MCF 10A (cell line): ENCODE measurements around the gene HEATR1. TPM values are rescaled to one million over a fixed set of nuclear protein-coding genes. Genes with fewer than 3 reads are reported as not detected.
A peak's percentile ranks its signal among the peaks of the same experiment; 100 is the strongest.

Source experiments
- BruUV-seq: library from RNA; stranded (reverse); fragments of 400-500 nt; replicated peaks from 2 replicates; lab custom pipeline; 2021; lab: Mats Ljungman, UMichigan
- CTCF ChIA-PET: fragments of 300-600 bp; sonication (Branson Sonifier 250); formaldehyde crosslinking; extraction: SDS; loops from one replicate; lab custom pipeline; 2021; ENCODE audit warnings: antibody characterized with exemption, inconsistent platforms; lab: Yijun Ruan, JAX
- POLR2A ChIA-PET: fragments of 300-600, 350-650 bp; sonication (Branson Sonifier 250); formaldehyde crosslinking; extraction: SDS; loops from one replicate; lab custom pipeline; 2020; ENCODE audit warnings: antibody characterized with exemption, inconsistent platforms; lab: Yijun Ruan, JAX
- DNase-seq: peaks from one replicate; pipeline ENCODE4 v3.0.0-alpha.2; 2018; ENCODE audit not compliant: unreplicated experiment
- H3K27ac Mint-ChIP-seq: one replicate; pipeline ENCODE4 v1.8.0; 2022; ENCODE audit warnings: mild to moderate bottlenecking, low read depth, mixed read lengths; ENCODE audit not compliant: unreplicated experiment
- H3K27me3 Mint-ChIP-seq: one replicate; pipeline ENCODE4 v1.8.0; 2022; ENCODE audit warnings: mixed read lengths; ENCODE audit not compliant: insufficient read depth, unreplicated experiment
- H3K36me3 Mint-ChIP-seq: one replicate; pipeline ENCODE4 v1.8.0; 2022; ENCODE audit warnings: mild to moderate bottlenecking, moderate library complexity, mixed read lengths; ENCODE audit not compliant: insufficient read depth, unreplicated experiment
- H3K4me1 Mint-ChIP-seq: one replicate; pipeline ENCODE4 v1.8.0; 2022; ENCODE audit warnings: mixed read lengths; ENCODE audit not compliant: insufficient read depth, unreplicated experiment
- H3K4me3 Mint-ChIP-seq: one replicate; pipeline ENCODE4 v1.8.0; 2022; ENCODE audit warnings: mild to moderate bottlenecking, moderate library complexity, mixed read lengths; ENCODE audit not compliant: unreplicated experiment
- H3K9me3 Mint-ChIP-seq: one replicate; pipeline ENCODE4 v1.8.0; 2022; ENCODE audit warnings: mixed read lengths; ENCODE audit not compliant: unreplicated experiment
- intact Hi-C: fragments of 100-400 bp; cut with micrococcal nuclease; formaldehyde crosslinking; loops from 2 replicates; pipeline ENCODE4 v1.14.1; 2022
- total RNA-seq: library from RNA; stranded (reverse); gene quantifications from 2 replicates; pipeline ENCODE4 v1.2.3, GENCODE V29; 2022
- TF ChIP-seq, protein P1 (sequence below): fragments of 200-600 bp; IDR thresholded peaks from one replicate; pipeline ENCODE4 v1.8.0; 2022; ENCODE audit warnings: antibody characterized with exemption, mild to moderate bottlenecking; ENCODE audit not compliant: unreplicated experiment

Gene HEATR1
- total RNA-seq, 1 experiment from 2014 or later, result 128 TPM

GRCh38 chr1:236536540-236536939 is 67.8 kb downstream of the HEATR1 start:
- no peaks in the 10 kb centered on the region for H3K9me3 Mint-ChIP-seq
- POLR2A ChIA-PET, result interaction anchor here (1.2 to 9.7 kb wide), 4 partner anchors 7 to 13 kb away, joined by 5 to 99 read pairs (median 12); partner anchors contain the start of gene LGALS8
- H3K36me3 Mint-ChIP-seq, result peaks cover 70% of the 10 kb centered on the region
- intact Hi-C loops, result no loop called here
- CTCF ChIA-PET, result interaction anchor here (0.6 to 7.6 kb wide), 3 partner anchors 10 to 837 kb away, joined by 4 to 74 read pairs (median 8); no protein-coding TSS in a partner anchor
- no peak for DNase-seq
- BruUV-seq, result no TSS peak
- TF ChIP-seq, protein P1, sequence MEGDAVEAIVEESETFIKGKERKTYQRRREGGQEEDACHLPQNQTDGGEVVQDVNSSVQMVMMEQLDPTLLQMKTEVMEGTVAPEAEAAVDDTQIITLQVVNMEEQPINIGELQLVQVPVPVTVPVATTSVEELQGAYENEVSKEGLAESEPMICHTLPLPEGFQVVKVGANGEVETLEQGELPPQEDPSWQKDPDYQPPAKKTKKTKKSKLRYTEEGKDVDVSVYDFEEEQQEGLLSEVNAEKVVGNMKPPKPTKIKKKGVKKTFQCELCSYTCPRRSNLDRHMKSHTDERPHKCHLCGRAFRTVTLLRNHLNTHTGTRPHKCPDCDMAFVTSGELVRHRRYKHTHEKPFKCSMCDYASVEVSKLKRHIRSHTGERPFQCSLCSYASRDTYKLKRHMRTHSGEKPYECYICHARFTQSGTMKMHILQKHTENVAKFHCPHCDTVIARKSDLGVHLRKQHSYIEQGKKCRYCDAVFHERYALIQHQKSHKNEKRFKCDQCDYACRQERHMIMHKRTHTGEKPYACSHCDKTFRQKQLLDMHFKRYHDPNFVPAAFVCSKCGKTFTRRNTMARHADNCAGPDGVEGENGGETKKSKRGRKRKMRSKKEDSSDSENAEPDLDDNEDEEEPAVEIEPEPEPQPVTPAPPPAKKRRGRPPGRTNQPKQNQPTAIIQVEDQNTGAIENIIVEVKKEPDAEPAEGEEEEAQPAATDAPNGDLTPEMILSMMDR, result no peak
- H3K27ac Mint-ChIP-seq, result no peak overlapping the region
- H3K4me1 Mint-ChIP-seq, result peaks cover 32% of the 10 kb centered on the region
- no peak overlapping the region for H3K4me3 Mint-ChIP-seq
- H3K27me3 Mint-ChIP-seq, result no peaks in the 10 kb centered on the region

DNA sequence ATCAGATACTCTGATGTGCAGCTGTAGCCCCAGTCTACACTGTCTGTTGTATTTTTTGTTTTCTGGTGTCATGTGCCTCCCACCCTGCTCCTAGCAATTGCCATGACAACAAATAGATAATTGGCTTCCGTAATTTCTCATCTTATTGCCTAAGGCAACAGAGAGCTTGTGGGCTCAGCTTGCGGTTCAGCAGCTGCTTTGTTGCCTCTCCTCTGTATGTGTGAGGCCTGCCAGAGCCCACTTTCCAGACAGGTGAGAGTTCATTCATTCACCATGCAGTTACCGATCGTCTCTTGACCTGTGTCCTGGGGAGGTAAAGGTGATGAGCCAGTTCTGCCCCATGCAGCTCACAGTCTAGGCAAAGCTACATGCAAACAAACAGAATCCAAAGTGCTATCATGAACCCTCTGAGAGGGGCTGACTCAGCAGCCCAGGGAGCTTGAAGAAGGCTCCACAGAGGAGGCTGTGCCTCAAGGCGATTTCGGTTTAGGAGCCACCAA is 68.6 kb downstream of the HEATR1 start:
- no peak overlapping the region for H3K4me3 Mint-ChIP-seq
- peaks cover 63% of the 10 kb centered on the region for H3K36me3 Mint-ChIP-seq
- POLR2A ChIA-PET, result interaction anchor here (1.0 to 9.7 kb wide), 5 partner anchors 8 to 16 kb away, joined by 4 to 99 read pairs (median 8); partner anchors contain the start of gene LGALS8
- intact Hi-C loops, result no loop called here
- BruUV-seq, result no TSS peak
- CTCF ChIA-PET, result interaction anchor here (0.5 to 7.6 kb wide), 5 partner anchors 43 to 429 kb away, joined by 3 to 74 read pairs (median 3); no protein-coding TSS in a partner anchor
- TF ChIP-seq, protein P1, result no peak
- no peak overlapping the region for H3K27ac Mint-ChIP-seq
- peaks cover 34% of the 10 kb centered on the region for H3K4me1 Mint-ChIP-seq
- H3K27me3 Mint-ChIP-seq, result no peaks in the 10 kb centered on the region
- DNase-seq, result no peak
- H3K9me3 Mint-ChIP-seq, result no peaks in the 10 kb centered on the region

DNA sequence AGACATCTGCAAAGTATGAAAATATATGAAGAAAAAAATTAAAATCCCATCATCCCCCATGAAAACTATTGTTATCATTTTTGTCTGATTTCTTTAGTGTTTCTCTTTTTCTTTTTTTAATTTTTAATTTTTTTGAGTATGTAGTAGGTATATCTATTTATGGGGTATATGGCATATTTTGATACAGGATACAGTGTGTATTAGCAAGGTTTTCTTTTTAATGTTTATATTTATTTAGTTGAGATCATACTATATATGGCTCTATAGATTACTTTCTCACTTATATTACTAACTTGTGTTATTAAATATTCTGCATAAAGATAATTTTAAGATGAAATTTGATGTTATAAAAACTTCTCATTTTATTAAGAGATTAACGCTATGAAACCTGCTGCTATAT is 69.1 kb downstream of the HEATR1 start:
- no TSS peak for BruUV-seq
- ChIA-PET CTCF (interaction anchor here (0.6 to 7.6 kb wide), 9 partner anchors 14 to 1164 kb away, joined by 3 to 74 read pairs (median 3); no protein-coding TSS in a partner anchor), POLR2A (interaction anchor here (0.7 to 9.7 kb wide), 6 partner anchors 9 to 268 kb away, joined by 4 to 99 read pairs (median 6); partner anchors contain the start of gene LGALS8)
- H3K4me3 Mint-ChIP-seq, result no peak overlapping the region
- intact Hi-C loops, result no loop called here
- TF ChIP-seq, protein P1, result no peak
- no peak overlapping the region for H3K27ac Mint-ChIP-seq
- H3K9me3 Mint-ChIP-seq, result no peaks in the 10 kb centered on the region
- no peak for DNase-seq
- H3K4me1 Mint-ChIP-seq, result peaks cover 34% of the 10 kb centered on the region
- H3K27me3 Mint-ChIP-seq, result no peaks in the 10 kb centered on the region
- peaks cover 63% of the 10 kb centered on the region for H3K36me3 Mint-ChIP-seq

DNA sequence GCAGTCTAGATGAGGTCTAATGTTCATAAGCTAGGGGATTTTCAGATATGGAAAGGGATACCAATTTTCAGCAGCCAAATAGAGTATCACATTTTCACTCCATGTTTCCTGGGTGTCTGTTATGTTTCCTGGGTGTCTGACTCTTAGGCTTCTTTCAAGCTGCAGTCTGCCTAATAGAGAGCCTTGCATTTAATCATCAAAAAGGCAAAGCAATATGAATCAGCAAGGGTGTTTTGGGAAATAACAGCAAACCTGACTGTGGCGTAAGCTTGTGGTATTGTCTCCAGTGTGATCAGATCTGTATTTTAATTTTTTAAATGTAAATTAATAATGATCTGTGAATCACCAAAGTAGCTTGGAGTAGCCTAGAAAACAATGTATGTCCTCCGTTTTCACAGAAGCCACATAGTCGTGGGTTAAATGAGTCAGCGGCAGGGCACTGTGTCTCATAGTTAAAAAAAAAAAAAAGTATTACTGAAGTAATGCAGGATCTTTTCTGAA is 70.1 kb downstream of the HEATR1 start:
- BruUV-seq, result no TSS peak
- intact Hi-C loops, result loop anchor here (5.0 kb wide), 1 partner anchor 42 kb away; no protein-coding TSS in a partner anchor
- Mint-ChIP-seq H3K27ac (peak overlapping the region; percentile 9), H3K4me1 (peaks cover 34% of the 10 kb centered on the region), H3K4me3 (no peak overlapping the region), H3K36me3 (peaks cover 63% of the 10 kb centered on the region), H3K9me3 (no peaks in the 10 kb centered on the region), H3K27me3 (no peaks in the 10 kb centered on the region)
- ChIA-PET POLR2A (interaction anchor here (0.6 to 9.7 kb wide), 11 partner anchors 9 to 389 kb away, joined by 3 to 99 read pairs (median 4); partner anchors contain the start of gene LGALS8), CTCF (interaction anchor here (0.6 to 7.6 kb wide), 17 partner anchors 9 to 435 kb away, joined by 3 to 74 read pairs (median 3); no protein-coding TSS in a partner anchor)
- TF ChIP-seq, protein P1, result no peak
- peak; percentile 22 for DNase-seq
